GM21723 (cell line): ENCODE results near the gene SULT4A1.

Source experiments
- ATAC-seq: cut with Tn5 transposase; IDR thresholded peaks from one replicate; pipeline ENCODE4 v1.9.1; 2021; ENCODE audit warnings: mild to moderate bottlenecking, moderate library complexity; ENCODE audit not compliant: unreplicated experiment

The SULT4A1 gene

DNA sequence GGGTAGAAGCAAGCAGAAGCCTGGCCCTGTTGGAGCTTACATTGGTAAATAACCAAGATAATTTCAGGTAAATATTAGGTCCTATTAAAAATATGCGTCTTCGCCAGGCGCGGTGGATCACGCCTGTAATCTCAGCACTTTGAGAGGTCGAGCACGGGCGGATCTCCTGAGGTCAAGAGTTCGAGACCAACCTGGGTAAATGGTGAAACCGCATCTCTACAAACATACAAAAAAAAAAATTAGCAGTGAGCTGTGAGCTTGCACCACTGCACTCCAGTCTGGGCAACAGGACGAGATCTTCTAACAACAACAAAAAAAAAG, 529 bp upstream of the SULT4A1 start:
- ATAC-seq, result no peak

DNA sequence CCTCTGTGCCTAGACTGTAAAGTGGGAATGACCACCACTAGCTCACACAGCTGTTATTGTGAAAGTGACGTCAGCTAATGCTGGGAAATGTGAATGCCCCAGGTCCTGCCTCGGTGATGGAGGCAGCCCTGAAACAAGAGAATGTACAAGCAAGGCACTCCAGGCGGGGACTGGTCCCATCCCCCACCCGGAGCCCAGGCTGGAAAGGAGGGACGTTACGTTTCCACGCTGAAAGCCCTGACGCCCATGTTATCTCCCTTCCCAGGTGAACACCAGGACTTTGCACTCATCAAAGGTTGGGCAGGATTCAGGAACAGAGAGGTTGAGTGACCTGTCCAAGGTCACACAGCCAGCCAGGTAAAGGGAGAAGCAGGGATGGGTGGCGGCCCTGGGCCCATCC, 784 bp downstream of the SULT4A1 start:
- no peak for ATAC-seq

DNA sequence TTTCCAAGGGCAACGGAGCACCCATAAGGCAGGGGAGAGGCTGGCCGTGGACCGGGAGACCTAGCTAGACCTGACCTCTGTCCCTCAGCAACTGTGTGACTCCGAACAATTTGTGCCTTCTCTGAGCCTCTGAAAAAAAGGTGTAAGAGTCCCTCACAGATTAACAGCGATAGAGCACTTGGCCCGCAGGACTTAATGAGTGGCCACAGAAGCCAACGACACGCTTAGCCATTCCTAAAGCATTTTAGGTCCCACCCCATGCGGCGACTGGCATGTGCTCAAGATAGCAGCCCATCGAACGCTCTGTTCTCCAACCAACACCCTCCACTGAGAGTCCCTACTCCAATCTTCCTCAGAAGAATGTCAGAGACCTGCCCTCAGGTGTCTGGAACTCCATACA, 1.5 kb downstream of the SULT4A1 start:
- ATAC-seq, result no peak

DNA sequence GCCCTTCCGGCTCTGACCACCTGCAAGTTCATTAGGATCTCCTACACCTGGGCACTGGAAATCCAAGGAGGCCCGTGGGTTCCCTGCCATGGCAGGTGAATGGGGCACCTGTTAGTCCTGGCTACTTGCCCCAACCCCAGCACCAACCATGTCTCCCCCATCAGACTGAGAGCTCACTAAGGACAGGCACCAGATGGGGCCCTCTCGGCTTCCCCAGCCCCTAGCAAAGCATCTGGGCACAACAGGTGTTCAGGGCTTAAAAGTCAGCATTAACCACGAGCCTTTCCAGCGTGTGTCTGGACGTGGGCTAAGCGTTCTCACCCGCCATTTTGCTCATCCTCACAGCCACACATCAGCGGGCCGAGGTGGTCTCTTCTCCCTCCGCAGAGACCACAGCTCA, 2.2 kb downstream of the SULT4A1 start:
- ATAC-seq, result no peak

DNA sequence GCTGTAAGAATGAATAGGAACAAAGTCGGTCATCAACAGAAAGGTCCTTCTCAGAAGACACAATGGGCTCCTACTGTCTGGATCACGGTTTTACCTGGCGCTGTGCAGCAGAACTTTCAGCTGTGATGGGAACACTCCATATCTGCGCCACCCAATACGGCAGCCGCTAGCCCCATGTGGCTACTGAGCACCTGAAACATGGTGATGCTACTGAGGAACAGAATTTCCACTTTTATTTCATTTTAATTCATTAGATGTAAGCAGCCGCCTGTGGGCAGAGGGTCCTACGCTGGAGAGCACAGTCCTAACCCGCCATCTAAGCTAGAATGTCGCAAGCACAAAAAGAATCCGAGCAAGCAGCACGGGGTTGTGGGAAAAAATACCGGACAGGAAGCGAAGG, 2.7 kb downstream of the SULT4A1 start:
- no peak for ATAC-seq

DNA sequence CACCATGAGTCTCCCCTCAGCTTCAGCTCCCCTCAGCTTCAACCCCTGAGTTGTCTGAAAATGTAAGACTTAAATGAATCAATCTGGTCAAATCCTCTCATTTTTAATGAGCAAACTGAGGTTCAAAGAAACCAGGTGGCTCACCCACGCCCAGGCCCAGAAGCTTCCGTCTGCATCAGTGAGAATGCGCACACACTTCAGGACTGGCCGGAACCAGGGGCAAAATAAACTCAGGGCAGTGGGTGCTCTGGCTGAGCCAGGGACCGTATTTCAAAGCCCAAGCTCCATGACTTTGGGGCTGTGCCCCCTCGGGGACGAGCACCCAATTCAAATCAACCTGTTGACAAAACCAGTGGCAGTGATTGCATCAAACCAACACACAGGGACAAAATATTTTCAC, 3.1 kb downstream of the SULT4A1 start:
- no peak for ATAC-seq

DNA sequence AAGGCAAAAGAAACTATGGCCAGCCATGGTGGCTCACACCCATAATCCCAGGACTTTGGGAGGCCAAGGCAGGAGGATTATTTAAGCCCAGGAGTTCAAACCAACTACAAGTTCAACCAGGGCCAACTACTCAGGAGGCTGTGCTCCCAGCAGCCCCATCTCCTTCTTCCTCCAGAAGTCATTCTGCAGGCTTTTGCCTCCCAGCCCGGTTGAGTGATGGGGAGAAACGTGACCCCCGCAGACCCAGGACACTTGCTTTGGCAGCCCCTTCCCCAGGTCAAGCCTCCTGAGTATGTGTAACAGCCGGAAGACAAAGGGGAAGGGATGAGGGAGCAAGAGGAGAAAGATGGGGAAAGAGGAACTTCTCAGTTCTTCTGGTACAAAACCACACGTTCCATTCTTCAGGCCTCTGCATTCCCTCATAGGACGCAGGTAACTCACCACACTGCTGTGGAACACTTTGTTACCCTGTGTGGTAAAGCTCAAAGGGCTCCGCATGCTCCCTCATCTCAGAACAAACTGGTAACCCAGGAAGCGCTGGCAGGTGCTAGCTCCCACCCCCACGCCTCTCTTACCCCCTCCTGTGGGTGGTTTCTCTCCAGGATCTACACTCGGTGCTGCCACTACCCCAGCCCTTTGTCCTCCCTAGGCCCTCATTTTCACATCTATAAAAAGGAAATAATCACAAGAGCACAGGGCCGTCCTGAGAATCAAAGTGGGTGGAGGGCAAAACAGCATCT, 4.0 kb downstream of the SULT4A1 start:
- no peak for ATAC-seq

DNA sequence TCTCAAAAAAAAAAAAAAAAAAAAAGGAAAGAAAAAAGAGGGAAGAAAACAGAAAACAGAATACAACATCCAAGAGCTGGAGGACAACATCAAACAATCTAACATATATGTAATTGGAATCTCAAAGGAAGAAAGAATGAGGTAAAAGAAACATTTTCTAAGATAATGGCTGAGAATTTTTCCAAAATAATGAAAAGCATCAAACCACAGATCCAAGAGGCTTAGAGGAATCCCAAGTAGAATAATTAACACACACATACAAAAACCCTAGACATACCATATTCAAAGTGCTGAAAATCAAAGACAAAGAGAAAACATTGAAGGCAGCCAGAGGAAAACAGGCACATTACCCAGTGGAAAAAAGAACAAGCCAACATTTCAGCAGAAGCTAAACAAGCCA, 4.9 kb downstream of the SULT4A1 start:
- no peak for ATAC-seq

DNA sequence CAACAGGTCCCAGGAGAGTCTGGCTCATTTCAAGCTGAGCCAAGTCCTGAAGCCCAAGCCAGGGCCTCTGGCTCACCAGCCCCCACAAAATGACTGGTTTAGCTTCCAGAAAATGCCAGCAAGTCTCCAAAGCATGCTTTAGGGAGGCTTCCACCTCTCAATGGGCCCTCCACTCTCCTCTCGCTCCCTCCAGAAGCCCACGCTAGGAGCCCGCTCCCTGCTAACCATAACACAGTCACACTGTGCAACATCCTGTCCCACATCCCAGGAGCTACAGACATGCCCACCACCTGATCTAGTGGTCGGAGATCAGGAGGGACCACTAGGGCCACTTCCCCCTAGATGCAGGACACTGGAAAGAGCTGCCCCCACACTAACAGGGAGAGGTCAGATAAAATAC, 6.9 kb downstream of the SULT4A1 start:
- no peak for ATAC-seq

DNA sequence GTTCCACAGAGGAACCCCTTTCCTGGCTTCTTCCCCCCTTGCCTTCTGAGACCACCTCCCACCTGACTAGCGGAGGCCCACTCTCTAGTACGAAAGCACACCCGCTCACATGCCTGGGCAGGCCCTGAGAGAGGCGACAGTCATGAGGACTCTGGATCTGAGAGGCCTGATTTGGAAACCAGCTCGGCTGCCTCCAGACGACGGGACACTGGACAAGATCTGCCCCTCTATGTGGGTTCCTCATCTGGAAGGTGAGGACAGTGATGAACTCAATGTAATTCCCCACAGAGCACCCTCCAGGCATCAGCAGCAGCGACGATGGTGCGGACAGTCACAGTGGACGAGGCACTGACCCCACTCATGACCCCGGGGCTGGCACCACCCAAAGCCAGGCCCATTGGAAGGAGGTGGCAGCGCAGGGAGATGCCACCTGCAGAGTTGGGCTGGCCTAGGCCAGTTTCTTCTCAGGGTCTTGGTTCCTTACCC, 7.5 kb downstream of the SULT4A1 start:
- ATAC-seq, result no peak

DNA sequence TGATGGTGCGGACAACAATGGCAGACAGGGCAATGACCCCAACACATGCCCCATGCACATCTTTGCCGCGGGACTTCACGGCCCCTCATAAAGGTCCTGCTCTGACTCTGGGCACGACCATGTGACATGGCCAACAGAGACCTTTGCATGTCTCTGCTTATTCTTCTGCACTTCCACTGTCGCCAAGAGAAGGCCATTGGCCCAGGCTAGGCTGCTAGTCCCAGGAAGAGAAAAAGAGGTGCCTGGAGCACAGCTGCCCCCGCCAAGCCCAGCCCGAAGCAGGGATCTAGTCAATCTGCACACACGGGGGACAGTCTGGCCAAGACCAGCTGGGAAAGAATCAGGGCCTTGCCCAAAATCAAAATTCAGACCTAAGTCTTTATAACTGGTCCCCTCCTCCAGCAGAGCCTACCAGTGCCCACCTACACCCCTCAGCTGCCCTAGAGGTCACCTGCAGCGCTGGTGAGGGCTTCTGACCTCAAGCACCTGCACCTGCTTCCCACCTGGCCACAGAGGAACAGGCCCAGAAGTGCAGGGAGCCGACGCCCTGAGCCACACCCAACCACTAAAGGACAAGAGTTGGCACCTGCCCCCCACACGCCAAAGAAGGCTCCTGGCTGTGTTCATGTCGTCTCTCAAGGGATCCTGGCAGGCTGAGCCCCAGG, 8.1 kb downstream of the SULT4A1 start:
- ATAC-seq, result no peak

DNA sequence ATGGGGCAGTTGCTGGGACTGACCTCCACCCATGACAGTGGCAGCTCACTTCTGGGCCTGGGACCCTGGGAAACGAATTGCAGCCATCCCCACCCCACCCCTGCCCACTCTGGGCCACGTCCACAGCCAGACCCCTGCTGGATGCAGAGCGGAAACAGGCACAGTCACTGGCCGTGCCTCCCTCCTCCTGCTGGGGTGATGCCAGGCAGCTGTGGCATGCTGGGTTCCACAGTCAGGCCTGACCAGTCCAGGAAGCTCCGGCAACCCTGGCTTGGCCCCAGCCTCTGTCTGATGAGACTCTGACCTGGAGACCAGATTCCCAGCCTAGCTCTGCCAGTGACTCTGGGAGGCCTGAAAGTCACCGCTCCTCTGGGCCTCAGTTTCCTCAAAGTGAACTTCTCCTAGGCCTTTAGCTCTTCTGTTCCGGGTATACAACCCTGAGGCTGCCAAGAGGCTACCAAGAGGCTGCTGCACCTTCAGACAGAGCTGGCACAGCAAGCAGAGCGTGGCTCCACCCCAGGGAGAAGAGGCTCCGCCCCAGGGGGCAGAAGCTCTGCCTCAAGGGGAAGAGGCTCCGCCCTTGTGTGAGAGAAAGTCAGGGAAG, 8.9 kb downstream of the SULT4A1 start:
- no peak for ATAC-seq

DNA sequence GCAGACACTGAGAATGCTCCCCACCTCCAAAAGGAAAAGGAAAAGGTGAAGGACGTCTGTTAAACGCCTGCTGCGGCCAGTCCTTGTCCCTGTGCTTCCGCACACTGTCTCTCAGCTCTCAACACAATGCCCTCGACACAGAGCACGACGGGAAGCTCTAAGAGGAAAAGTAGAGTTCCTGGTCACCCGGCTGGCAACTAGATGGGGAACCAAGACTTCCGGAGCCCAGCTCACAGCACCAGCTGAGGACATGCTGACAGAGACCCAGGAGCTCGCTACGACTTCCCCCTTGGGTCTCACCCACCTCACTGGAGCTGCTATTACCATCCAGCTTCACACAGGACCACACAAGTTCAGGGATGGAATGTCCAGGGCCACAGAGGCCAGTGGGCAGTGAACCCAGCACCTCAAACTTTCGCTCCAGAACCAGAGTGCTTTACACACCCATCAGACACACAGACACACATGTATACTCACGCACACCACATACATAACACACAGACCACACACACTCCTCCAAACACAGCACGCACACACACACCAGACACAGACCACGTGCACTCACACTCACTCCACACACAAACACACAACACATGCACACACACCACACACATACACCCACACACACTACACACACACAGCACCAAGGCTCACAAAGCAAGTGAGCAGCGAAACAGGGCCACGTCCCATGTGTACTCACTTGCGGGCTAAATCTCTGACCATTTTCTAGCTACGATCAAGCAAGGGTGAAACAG, 9.6 kb downstream of the SULT4A1 start:
- no peak for ATAC-seq

DNA sequence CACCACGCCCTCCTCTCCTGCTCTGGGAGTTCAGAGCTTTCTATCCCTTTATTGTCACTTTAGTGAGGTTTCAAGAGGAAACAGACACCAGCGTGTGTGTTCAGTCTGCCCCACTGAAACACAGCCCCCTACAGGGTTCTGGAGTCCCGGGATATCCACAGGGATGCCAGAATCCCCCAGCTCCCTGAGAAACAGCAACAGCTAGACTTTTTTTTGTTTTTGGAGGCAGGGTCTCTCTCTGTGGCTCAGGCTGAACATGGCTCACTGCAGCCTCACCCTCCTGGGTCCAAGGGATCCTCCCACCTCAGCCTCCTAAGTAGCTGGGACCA, 10.4 kb downstream of the SULT4A1 start:
- no peak for ATAC-seq

DNA sequence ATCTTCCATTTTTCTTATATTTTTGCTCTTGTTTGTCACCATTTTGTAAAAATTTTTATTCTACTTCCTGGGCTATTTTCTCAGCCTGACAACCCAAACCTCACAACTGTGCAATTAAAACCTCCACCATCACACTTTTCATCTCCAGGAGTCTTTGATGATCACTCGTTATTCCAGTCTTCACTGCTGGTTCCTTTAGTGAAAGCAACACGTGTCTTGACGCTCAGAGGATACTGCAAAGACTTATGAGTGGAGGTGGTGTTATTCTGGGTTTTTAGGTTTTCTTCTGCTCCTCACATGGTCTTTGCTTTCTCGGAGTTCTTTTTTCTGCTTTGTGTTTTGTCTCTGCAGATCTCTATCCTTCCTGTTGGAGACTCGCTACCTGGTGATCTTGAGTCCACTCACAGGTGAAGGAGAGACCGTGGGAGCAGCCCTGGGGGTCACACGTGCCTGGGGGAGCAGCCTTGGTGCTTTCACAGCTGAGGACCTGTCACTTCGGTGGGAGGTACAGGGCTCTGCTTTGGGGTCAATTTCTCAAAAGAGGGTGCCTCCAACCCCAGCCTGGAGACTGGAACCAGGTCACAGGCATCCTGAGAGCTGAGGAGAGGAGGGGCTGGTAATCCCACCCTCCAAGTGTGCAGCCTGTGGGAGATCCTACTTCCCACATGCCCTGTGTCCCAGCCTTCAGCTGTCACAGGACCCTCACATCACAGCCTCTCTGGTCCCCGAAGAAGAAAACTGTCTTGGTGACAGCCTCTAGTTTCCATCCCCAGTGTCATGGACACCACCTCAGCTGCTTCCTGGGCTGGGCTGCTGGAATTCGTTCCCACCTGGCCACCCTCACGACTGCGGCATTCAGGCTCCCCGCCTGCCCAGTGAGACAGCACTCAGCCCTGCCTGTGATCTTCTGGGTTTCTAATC, 11.0 kb downstream of the SULT4A1 start:
- no peak for ATAC-seq

DNA sequence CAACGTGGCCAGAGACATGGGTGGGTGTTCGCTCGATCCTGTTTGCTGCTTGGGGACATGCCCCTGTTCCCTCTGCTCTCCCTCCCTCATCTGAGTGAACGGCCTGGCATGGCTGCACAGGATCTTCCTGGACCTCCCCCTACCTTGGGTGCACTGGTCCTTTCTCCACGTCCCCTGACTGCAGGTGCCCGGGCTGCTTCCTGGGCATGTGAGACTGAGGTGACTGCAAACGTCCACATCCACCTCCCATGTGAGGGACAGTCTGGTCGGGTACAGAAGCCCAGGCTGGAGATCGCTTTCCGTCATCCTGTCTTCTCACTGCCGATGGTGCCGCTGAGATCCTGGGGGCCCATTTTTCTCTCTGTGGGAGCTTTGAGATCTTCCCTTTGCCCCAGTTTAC, 11.8 kb downstream of the SULT4A1 start:
- no peak for ATAC-seq

DNA sequence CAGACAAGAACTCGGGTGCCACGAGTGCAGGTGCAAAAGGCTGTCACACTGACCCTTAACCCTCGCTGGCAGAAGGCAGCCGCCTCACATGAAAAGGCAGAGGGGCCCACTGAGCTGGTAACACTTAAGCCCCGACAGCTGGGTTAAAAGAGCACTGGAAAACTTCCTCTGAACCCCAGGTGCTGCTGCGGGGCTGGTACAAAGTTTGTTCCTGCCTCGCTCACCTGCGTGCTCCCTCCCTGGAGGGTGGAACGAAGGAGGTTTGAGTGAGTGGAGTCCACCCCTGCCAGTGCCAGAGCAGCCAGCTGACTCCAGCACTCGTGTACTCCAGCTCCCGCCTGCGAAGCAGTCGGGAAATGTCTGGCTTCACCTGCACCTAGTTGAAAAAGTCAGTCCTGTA, 12.6 kb downstream of the SULT4A1 start:
- no peak for ATAC-seq

DNA sequence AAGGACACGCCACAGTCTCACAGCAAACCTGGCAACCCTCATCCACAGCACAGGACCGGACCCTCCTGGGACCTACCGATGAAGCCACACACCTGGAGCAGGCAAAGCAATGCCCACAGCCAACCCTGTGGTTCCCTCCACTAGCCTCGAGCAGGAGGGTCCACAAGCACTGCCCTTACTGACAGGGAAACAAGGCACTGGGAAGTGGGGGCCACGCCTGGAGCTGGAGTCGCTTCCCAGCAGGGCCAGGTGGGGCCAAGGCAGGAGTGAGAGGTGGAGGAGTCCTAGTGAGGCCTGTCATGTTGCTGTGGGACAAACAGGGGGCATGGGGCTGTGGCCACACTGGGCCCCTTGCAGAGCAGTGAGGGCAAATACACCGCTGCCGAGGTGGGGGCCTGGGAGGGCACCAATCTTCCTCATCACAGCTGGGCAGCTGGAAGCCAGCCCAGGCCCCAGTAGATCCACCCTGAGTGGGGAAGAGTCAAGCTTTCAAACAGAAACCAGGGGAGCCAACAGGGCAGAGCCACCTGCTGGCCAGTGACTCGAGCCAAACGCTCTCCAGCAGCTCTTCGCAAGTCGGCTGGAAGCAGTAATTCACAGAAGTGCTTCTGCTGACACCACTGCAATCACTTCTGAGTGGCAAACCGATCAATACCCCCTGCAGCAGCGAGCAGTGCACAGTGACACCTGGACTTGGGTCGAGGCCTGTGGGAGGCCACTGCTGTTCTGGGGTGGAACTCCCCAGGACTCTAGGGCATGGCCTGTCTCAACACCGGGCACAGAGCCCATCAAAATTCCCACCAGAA, 13.7 kb downstream of the SULT4A1 start:
- no peak for ATAC-seq

DNA sequence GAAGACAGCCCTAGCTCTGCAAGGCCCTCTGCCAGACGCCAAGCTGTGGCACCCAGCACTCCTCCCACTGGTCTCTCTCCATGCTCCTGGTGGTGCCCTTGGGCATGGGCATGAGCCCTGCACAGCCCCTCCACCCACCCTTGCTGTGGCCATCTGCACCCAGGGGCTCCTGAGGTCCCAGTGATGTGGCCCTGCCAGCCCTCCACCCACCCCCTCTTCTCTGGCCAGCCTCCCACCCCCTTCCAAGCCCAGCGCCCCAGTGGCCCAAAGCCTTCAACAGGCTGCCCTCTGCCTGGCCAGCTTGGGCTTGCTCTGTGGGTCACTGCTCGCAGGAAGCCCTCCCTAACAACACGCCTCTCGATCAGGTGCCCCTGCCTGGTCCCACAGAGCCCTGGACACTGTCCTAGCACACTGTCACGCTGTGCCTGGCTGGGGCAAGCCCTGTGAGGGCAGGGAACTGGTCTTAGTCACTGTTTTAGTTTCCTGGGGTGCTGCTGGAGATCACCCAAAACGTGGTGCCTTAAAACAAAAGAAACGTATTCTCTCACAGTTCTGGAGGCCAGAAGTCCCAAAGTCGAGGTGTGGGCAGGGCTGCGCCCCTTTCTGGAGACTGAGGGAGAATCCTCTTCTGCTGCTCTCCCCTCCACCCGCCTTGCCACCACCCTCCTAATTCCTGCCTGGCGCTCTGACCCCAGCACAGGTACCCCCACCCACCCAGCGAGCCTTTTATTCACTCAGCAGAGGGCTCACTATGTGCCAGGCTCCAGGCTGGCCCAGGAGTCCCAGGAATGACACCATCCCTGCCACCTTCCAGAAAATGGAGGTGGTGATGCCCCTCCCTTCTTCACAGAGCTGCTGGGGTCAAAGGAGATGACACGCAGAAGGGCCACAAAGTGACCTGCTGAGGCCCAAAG, 14.7 kb downstream of the SULT4A1 start:
- ATAC-seq, result no peak
